K562 (cell line): ENCODE results near the gene HSPE1. TPM values are rescaled to one million over a fixed set of nuclear protein-coding genes. Genes with fewer than 3 reads are reported as not detected.

Experiments
- ADNP ChIP-seq: fragments of 200-800 bp; sonication (Bioruptor generic); IDR thresholded peaks from 2 replicates; pipeline ENCODE4 v1.6.1; 2016; ENCODE audit warnings: missing genetic modification characterization, missing compliant biosample characterization
- ATF6 ChIP-seq: sonication (generic); formaldehyde crosslinking; IDR thresholded peaks from 2 replicates; pipeline ENCODE4 v1.4.0; 2020; ENCODE audit warnings: mild to moderate bottlenecking, missing genetic modification reagents
- BMI1 ChIP-seq: fragments of 150-350 bp; IDR thresholded peaks from 2 replicates; pipeline ENCODE4 v1.6.1; 2014; ENCODE audit warnings: low read length
- CHAMP1 ChIP-seq: fragments of 450-650 bp; IDR thresholded peaks from 2 replicates; pipeline ENCODE4 v1.6.1; 2016; ENCODE audit warnings: mild to moderate bottlenecking
- CREB5 ChIP-seq: fragments of 250-450 bp; sonication (Bioruptor Pico); IDR thresholded peaks from 2 replicates; pipeline ENCODE4 v1.5.0; 2020; ENCODE audit warnings: mild to moderate bottlenecking
- FOXK2 ChIP-seq, 2 experiments: fragments of 450-650 bp; IDR thresholded peaks in 1 of 2; conservative IDR thresholded peaks in 1 of 2; 2 replicates each; pipeline ENCODE4 v1.6.1; 2016; ENCODE audit warnings: low read depth in 2 of 2, mild to moderate bottlenecking in 1 of 2
- HSF4 ChIP-seq: fragments of 250-450 bp; sonication (Bioruptor Pico); IDR thresholded peaks from 2 replicates; pipeline ENCODE4 v2.1.2; 2022; ENCODE audit warnings: mild to moderate bottlenecking, moderate library complexity, borderline replicate concordance
- ID3 ChIP-seq, 2 experiments: fragments of 250-450 bp in 1 of 2; fragments of 450-650 bp in 1 of 2; sonication (Bioruptor Pico) in 1 of 2; IDR thresholded peaks; 2 replicates each; pipeline versions ENCODE4 v1.6.1 to v1.8.0; 2016 to 2021; ENCODE audit warnings: mild to moderate bottlenecking in 2 of 2, moderate library complexity in 2 of 2, missing compliant biosample characterization in 1 of 2, missing genetic modification characterization in 1 of 2
- KHSRP ChIP-seq: fragments of 450-650 bp; IDR thresholded peaks from 2 replicates; pipeline ENCODE4 v1.6.1; 2017
- KLF10 ChIP-seq: fragments of 250-450 bp; sonication (Bioruptor Pico); IDR thresholded peaks from 2 replicates; pipeline ENCODE4 v1.6.1; 2021; ENCODE audit warnings: matching md5 sums
- MBD1 ChIP-seq: fragments of 250-450 bp; sonication (Bioruptor Pico); IDR thresholded peaks from 2 replicates; pipeline ENCODE4 v1.8.0; 2022; ENCODE audit warnings: inconsistent platforms
- NKRF ChIP-seq: fragments of 450-650 bp; IDR thresholded peaks from 2 replicates; pipeline ENCODE4 v1.6.1; 2016; ENCODE audit warnings: borderline replicate concordance
- POLR2A ChIP-seq: fragments of 450-650 bp; conservative IDR thresholded peaks from 2 replicates; pipeline ENCODE4 v1.6.1; 2016
- PURB ChIP-seq: sonication (generic); formaldehyde crosslinking; IDR thresholded peaks from 2 replicates; pipeline ENCODE4 v1.9.0; 2021; ENCODE audit warnings: low read depth, mild to moderate bottlenecking, missing genetic modification reagents
- SETDB1 ChIP-seq: IDR thresholded peaks from one replicate; pipeline ENCODE4 v1.6.1; 2012; ENCODE audit warnings: low read length, control low read depth, inconsistent platforms
- TAF1 ChIP-seq: IDR thresholded peaks from 2 replicates; pipeline ENCODE4 v1.6.1; 2011; ENCODE audit warnings: mild to moderate bottlenecking, low read length, moderate library complexity; ENCODE audit not compliant: insufficient read depth, control insufficient read depth, severe bottlenecking; ENCODE audit errors: extremely low read depth
- ZFPM2 ChIP-seq: fragments of 250-450 bp; sonication (Bioruptor Pico); IDR thresholded peaks from 2 replicates; pipeline ENCODE4 v1.5.1; 2022; ENCODE audit warnings: mild to moderate bottlenecking
- ZNF57 ChIP-seq: fragments of 450-650 bp; formaldehyde crosslinking; IDR thresholded peaks from 2 replicates; pipeline ENCODE4 v1.4.0; 2020; ENCODE audit warnings: mild to moderate bottlenecking, moderate library complexity
- ZNF764 ChIP-seq: fragments of 250-450 bp; sonication (Bioruptor Pico); IDR thresholded peaks from 2 replicates; pipeline ENCODE4 v1.4.0; 2020; ENCODE audit warnings: low read depth, mild to moderate bottlenecking, moderate library complexity
- polyA plus RNA-seq, 8 experiments: library from polyadenylated mRNA; depleted of rRNA in 4 of 8; stranded (reverse) in 5 of 8; unstranded in 3 of 8; fragments of >200 nt; fragmentation: Nextera tagmentation in 2 of 8; fragmentation: Illumina TruSeq in 1 of 8; extraction: Ambion mirVana in 2 of 8; extraction: Trizol in 1 of 8; gene quantifications; 2 replicates each; pipeline versions ENCODE4 v1.2.1 to v1.2.3, GENCODE V29; 2011 to 2014; ENCODE audit warnings: inconsistent platforms in 1 of 8, missing spikeins in 1 of 8
- total RNA-seq, 7 experiments: library from RNA; depleted of rRNA in 6 of 7; stranded (reverse); fragments of >200 nt in 6 of 7; fragmentation: Illumina TruSeq in 2 of 7; extraction: Trizol in 2 of 7; gene quantifications; 2 replicates each; pipeline versions ENCODE4 v1.2.1 to v1.2.3, GENCODE V29; 2011 to 2021; ENCODE audit warnings: low replicate concordance in 1 of 7

The HSPE1 gene
- total and polyA plus RNA-seq, 9 of the 15 experiments (the other 6 are each of a cell fraction or from before 2014, with no cell fraction given), result 223 to 1,007 (median 612) TPM

GRCh38 chr2:197453914-197454398 lies 46.2 kb upstream of the HSPE1 start (continued):
- TF ChIP-seq NKRF (no peak), BMI1 (no peak), ZNF764 (no peak), ZFPM2 (no peak), PURB (CRISPR knock-in tag) (no peak), KHSRP (no peak), FOXK2 (conservative IDR thresholded peaks at IDR 0.05 in 1 of 2, IDR thresholded peaks at IDR 0.05 in 1 of 2; ENCODE audit: low read depth in 2 of 2) (peak; percentile 40 to 82; a peak in 3 of 4 replicates), KLF10 (CRISPR knock-in tag) (no peak), SETDB1 (no peak), HSF4 (CRISPR knock-in tag) (no peak), CHAMP1 (no peak), ID3 (CRISPR knock-in tag; IDR thresholded peaks at IDR 0.05) (no peak), ID3 (tag; IDR thresholded peaks at IDR 0.05) (no peak), ATF6 (CRISPR knock-in tag) (no peak), ADNP (tag) (no peak), ZNF57 (CRISPR knock-in tag) (no peak), TAF1 (peak; percentile 52), POLR2A (peak; percentile 63; the same call in 1 of the 2 replicates), CREB5 (CRISPR knock-in tag) (no peak), MBD1 (CRISPR knock-in tag) (no peak)
